Body of pancreas (tissue), 4 donors: ENCODE results near the gene C1QTNF3.

Source experiments
- POLR2A ChIP-seq, 3 donors: fragments of 450-650 bp; IDR thresholded peaks; one replicate each; pipeline ENCODE4 v1.6.1; 2016; ENCODE audit warnings: antibody characterized with exemption in 3 of 3, mild to moderate bottlenecking in 2 of 3
- TF ChIP-seq, protein P1 (sequence below), 7 experiments: fragments of 450-650 bp in 4 of 7; fragments of 200-600 bp in 3 of 7; sonication (generic) in 3 of 7; IDR thresholded peaks; one replicate each; pipeline ENCODE4 v1.5.1; 2016 to 2019; ENCODE audit warnings: antibody characterized with exemption in 7 of 7

DNA sequence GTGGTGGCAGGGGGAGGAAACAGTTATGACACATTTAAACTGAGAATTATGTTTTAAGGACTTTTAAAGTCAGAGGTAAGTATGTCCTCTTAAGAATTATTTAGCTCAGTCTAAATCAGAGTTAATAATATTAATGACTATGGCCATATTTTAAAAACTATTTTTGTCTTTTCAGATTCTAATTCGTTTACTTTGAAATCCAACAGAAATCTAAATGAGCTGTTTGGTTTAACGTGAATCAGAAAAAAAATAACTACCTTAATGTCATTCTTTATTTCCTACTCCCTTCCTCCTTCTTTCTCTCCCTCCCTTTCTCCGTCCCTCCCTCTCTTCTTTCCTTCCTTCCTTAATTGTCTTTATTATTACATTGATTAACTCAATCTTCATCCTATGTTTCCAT lies 14.7 kb downstream of the C1QTNF3 start:
- no peak for TF ChIP-seq POLR2A (IDR thresholded peaks at IDR 0.05)
- TF ChIP-seq, protein P1, sequence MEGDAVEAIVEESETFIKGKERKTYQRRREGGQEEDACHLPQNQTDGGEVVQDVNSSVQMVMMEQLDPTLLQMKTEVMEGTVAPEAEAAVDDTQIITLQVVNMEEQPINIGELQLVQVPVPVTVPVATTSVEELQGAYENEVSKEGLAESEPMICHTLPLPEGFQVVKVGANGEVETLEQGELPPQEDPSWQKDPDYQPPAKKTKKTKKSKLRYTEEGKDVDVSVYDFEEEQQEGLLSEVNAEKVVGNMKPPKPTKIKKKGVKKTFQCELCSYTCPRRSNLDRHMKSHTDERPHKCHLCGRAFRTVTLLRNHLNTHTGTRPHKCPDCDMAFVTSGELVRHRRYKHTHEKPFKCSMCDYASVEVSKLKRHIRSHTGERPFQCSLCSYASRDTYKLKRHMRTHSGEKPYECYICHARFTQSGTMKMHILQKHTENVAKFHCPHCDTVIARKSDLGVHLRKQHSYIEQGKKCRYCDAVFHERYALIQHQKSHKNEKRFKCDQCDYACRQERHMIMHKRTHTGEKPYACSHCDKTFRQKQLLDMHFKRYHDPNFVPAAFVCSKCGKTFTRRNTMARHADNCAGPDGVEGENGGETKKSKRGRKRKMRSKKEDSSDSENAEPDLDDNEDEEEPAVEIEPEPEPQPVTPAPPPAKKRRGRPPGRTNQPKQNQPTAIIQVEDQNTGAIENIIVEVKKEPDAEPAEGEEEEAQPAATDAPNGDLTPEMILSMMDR (IDR thresholded peaks at IDR 0.05): no peak
